ENCODE measurements around the gene GLRA3. TPM values are rescaled to one million over a fixed set of nuclear protein-coding genes. Genes with fewer than 3 reads are reported as not detected.

Gene GLRA3
- total RNA-seq, 4 donors from 2014 or later, result not detected

GRCh38 chr4:174870311-174870710 lies 41.3 kb upstream of the GLRA3 start:
- Histone ChIP-seq H3K27ac (no peak overlapping the region), H3K36me3 (no peaks in the 10 kb centered on the region), H3K4me1 (peaks cover 0 to 9% (median 0%) of the 10 kb centered on the region in 4 donors), H3K4me3 (no peak overlapping the region), H3K9me3 (no peaks in the 10 kb centered on the region), H3K27me3 (no peaks in the 10 kb centered on the region)
- WGBS, 2 donors, result 38 to 39% methylated on average over 2 of the region's 2 CpGs
- DNase-seq (ENCODE audit: low spot score in 2 of 2), result no peak
- TF ChIP-seq POLR2A (IDR thresholded peaks at IDR 0.05) (no peak), EP300 (IDR thresholded peaks at IDR 0.05) (no peak), CTCF (IDR thresholded peaks at IDR 0.05) (no peak)

DNA sequence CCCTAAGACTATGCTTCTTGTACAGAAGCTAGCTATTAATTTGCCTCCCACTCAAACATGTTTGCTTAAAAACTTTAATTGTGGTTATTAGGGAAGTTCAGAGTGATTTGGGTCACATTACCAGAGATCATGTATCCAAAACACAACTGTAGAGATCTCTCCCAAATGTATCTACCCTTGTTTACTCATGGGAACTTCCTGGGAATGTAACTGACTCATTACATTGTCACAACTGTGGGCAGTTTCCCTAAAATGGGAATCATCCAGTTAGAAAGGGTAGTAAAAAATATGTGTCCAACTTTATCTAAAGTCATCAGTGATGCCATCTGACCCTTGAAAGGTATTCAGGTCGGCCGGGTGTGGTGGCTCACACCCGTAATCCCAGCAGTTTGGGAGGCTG lies 40.3 kb upstream of the GLRA3 start:
- no peaks in the 10 kb centered on the region for H3K27me3 ChIP-seq
- TF ChIP-seq CTCF (IDR thresholded peaks at IDR 0.05) (no peak), POLR2A (IDR thresholded peaks at IDR 0.05) (no peak), EP300 (IDR thresholded peaks at IDR 0.05) (no peak)
- no peak for DNase-seq (ENCODE audit: low spot score in 2 of 2)
- H3K36me3 ChIP-seq, result no peaks in the 10 kb centered on the region
- no peak overlapping the region for H3K27ac ChIP-seq
- no peaks in the 10 kb centered on the region for H3K9me3 ChIP-seq
- H3K4me1 ChIP-seq, result peaks cover 0 to 9% (median 0%) of the 10 kb centered on the region in 4 donors
- WGBS, 2 donors, result 71 to 76% methylated on average over 3 of the region's 3 CpGs
- no peak overlapping the region for H3K4me3 ChIP-seq

- DNase-seq (ENCODE audit: low spot score in 2 of 2), result no peak
- H3K9me3 ChIP-seq, result no peaks in the 10 kb centered on the region
- no peak overlapping the region for H3K27ac ChIP-seq
- H3K4me3 ChIP-seq, result no peak overlapping the region
- H3K27me3 ChIP-seq, result no peaks in the 10 kb centered on the region
- TF ChIP-seq POLR2A (IDR thresholded peaks at IDR 0.05), result no peak
- no peak for TF ChIP-seq CTCF (IDR thresholded peaks at IDR 0.05)
- TF ChIP-seq EP300 (IDR thresholded peaks at IDR 0.05), result no peak
- no peaks in the 10 kb centered on the region for H3K36me3 ChIP-seq
- 77 to 88% methylated on average over 3 of the region's 3 CpGs for WGBS, 2 donors
- H3K4me1 ChIP-seq, result peaks cover 0 to 5% (median 0%) of the 10 kb centered on the region in 4 donors
Measured at GRCh38 chr4:174867903-174868302, 38.9 kb upstream of the GLRA3 start.

GRCh38 chr4:174865418-174865985 lies 36.5 kb upstream of the GLRA3 start:
- 33 to 44% methylated on average over 1 of the region's 1 CpG for WGBS, 2 donors
- H3K27me3 ChIP-seq, result no peaks in the 10 kb centered on the region
- no peak for DNase-seq (ENCODE audit: low spot score in 2 of 2)
- H3K36me3 ChIP-seq, result no peaks in the 10 kb centered on the region
- H3K9me3 ChIP-seq, result no peaks in the 10 kb centered on the region
- no peak overlapping the region for H3K4me3 ChIP-seq
- TF ChIP-seq EP300 (IDR thresholded peaks at IDR 0.05) (no peak), CTCF (IDR thresholded peaks at IDR 0.05) (no peak), POLR2A (IDR thresholded peaks at IDR 0.05) (no peak)
- no peak overlapping the region for H3K27ac ChIP-seq
- H3K4me1 ChIP-seq, result no peaks in the 10 kb centered on the region

- no peak for DNase-seq (ENCODE audit: low spot score in 2 of 2)
- Histone ChIP-seq H3K36me3 (no peaks in the 10 kb centered on the region), H3K27me3 (no peaks in the 10 kb centered on the region), H3K4me1 (no peaks in the 10 kb centered on the region), H3K4me3 (no peak overlapping the region), H3K9me3 (no peaks in the 10 kb centered on the region), H3K27ac (no peak overlapping the region)
- WGBS, 2 donors, result 81 to 98% methylated on average over 2 of the region's 2 CpGs
- no peak for TF ChIP-seq POLR2A (IDR thresholded peaks at IDR 0.05)
- TF ChIP-seq EP300 (IDR thresholded peaks at IDR 0.05), result no peak
Measured at GRCh38 chr4:174864031-174864430, 35.0 kb upstream of the GLRA3 start.

GRCh38 chr4:174860588-174860987 lies 31.5 kb upstream of the GLRA3 start:
- Histone ChIP-seq H3K27ac (no peak overlapping the region), H3K36me3 (no peaks in the 10 kb centered on the region), H3K9me3 (no peaks in the 10 kb centered on the region), H3K4me1 (no peaks in the 10 kb centered on the region), H3K4me3 (no peak overlapping the region), H3K27me3 (no peaks in the 10 kb centered on the region)
- WGBS, 2 donors, result 41 to 52% methylated on average over 1 of the region's 1 CpG
- TF ChIP-seq EP300 (IDR thresholded peaks at IDR 0.05), result no peak
- TF ChIP-seq CTCF (IDR thresholded peaks at IDR 0.05), result no peak
- TF ChIP-seq POLR2A (IDR thresholded peaks at IDR 0.05), result no peak
- no peak for DNase-seq (ENCODE audit: low spot score in 2 of 2)

Data from tibial nerve (tissue), 4 donors.